Pulmonary artery endothelial cell (primary cell): ENCODE measurements around the gene EPHA6. TPM values are rescaled to one million over a fixed set of nuclear protein-coding genes. Genes with fewer than 3 reads are reported as not detected.
A peak's percentile ranks its signal among the peaks of the same experiment; 100 is the strongest.

Experiments used
- DNase-seq: peaks from one replicate; pipeline ENCODE4 v3.0.0-alpha.2; 2011; ENCODE audit warnings: low read depth, low spot score
- total RNA-seq: library from RNA; depleted of rRNA; stranded (reverse); fragments of >200 nt; gene quantifications from 2 replicates; pipeline ENCODE4 v1.2.3, GENCODE V29; 2014

EPHA6 gene
- total RNA-seq, 1 donor from 2014 or later = not detected

DNA sequence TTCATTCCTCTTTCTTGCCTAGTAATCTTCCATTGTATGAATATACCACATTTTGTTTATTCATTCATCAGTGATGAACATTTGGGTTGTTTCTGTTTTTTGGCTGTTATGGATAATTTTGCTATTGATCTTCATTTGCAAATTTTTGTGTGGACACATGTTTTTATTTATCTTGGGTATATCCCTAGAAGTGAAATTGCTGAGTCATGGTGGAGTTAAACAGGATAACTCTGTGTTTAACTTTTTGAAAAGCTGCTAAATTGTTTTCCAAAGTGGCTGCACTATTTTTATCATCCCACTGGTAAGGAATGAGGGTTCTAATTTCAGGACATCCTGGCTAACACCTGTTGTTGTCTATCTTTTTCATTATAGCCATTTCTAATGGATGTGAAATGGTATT is 875.6 kb downstream of the EPHA6 start:
- DNase-seq = no peak

DNA sequence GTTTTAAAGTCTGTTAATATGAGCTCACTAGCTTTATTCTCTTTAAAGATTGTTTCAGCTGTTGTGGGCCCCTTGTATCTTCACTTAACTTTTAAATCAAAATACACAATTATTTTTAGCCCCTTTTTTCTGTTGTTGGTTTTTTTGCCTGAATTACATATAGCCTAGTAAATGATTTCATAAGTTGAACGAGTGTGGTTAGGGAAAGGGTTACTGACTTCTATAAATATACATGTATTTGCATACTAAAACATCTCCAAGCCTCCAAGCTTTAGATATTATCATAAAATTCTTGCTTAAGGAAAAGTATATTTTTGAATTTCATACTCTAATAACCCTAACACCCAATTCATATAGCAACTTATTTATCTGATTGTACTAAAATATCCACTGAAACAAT is 877.0 kb downstream of the EPHA6 start:
- no peak for DNase-seq

DNA sequence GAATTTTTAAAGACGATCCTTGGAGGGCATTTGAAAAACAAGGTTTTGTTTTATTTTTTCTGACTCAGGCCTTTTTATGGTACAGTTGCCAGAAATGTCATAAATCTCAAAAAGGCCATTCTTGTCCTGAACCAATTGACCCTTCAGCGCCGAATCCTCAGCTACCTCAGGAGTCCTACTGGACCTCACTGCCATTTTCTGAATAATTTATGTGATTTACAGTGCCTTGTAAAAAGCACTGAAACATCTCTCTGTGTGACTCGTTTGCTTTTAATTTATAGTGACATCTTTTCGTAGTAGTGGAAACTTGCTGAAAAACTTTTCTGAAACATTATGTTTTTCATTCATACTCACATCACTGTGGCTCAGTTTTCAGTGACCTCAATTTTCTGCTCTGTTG is 878.0 kb downstream of the EPHA6 start:
- DNase-seq = no peak

DNA sequence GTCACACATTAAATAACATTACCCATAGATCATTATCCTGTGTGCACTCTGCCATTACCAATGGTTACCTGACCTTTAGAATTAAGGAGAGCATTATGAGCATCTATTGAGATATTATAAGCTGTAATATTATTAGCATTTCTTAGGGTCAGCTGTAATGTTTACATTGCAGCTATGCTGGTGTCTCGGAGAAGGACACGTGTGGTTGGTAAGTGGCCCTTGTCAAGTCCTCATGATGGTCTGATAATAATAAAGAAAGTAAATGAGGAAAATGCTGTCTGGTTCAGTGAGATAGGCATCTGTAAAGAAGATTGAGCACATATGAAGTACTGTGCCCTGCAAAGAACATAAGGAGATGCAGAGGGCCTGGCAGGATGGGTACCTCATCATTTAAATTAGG is 878.4 kb downstream of the EPHA6 start:
- DNase-seq = no peak

DNA sequence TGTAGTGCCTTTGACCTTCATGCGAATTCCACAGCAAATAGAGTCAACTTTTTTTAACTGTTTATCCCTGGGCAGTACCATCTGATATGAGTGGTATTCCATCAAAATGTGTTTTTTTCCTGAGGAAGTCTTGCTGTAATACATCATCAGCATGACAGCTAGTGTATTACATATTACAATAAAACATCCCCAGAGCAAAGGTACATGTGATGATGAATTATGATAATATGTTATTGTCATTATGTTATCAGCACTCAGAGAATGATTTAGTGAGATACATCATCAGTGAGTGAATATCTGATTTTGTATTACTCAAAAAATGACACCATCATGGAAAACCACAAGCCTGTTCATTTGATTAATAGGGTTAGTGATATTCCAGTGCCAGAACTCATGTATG is 880.5 kb downstream of the EPHA6 start:
- no peak for DNase-seq

DNA sequence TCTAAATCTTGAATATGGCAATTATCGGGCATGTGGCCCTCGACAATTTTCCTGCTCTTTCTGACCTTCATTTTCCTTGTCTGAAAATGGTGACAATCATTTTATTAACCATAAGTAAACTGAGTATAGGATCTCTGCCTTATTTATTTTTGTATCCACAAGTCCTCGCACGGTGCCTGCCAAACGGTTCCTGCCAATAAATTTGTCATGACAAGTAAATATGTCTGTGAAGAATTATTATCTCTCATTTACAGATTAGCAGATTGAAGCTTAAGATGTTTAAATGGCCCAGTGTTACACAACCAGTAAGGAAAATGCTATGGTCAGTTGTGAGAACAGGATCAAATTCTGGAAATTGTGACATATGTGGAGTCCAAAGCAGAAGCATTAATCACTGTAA is 884.3 kb downstream of the EPHA6 start:
- DNase-seq = no peak

DNA sequence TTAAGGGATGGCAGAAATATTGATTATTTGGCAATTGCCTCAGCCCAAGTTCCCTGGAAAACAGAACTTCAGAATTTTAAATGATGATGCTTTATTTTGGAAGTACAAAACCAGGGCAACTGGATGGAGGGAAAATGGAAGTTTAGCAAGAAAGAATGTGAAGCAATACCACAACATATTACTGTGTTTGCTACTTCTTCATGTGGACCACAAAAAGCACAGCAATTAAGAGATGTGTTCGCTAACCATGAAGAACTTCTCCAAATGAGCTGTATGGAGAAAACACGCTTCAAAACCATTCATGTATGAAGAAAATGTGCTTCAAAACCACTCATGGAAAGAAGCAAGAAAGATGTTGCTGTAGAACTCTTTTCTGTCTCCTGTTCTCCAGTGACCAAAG is 885.5 kb downstream of the EPHA6 start:
- DNase-seq = no peak

DNA sequence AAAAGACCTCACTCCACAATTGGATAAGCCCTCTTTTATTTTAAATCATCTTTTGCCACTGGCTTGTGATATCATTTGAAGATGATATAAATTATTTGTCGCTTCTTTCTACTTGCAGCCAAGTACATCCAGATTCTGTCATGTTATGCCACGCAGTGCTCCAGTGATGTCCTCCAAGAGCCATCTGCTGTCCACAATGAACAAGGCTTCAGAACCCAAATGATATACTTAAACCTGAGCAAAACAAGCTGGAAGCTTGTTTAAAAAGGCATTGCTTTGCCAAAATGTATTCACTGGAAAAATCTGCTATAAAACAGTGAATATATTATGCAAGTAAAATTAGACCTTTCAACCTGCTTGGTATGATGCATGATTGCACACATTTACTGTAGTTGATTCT is 891.4 kb downstream of the EPHA6 start:
- DNase-seq = no peak

DNA sequence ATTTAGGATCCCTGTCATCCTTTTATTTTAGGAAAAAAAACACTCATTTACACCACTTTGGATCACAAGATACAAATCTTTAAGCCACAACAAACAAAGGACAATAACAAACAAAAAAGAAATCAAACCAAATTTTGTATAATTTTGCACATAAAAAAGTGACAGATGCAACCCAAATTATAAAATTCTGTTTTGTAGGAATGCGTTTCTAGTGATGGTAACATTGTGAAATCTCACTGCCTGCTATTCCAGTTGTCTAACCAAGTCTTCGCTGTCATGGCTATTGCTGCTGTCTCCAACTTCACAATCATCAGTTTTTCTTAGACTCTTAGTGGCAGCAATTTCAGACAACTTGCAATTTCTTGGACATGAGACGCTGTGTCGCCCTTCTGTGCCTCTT is 891.8 kb downstream of the EPHA6 start:
- DNase-seq = no peak

DNA sequence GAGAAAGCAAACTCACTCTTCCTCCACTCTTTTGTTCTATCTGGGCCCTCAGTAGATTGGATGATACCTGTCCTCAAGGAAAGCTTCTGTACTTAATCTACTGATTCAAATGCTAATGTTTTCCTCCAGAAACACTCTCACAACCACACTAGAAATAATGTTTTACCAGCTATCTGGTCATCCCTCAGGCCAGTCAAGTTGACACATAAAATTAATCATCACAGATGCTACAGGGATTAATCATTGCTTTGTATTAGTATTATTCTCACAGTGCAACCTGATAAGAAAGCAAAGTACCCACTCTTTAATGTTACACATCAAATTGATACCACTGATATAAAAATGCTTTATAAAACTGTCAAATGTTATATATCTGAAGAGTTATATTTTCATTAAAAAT is 897.3 kb downstream of the EPHA6 start:
- no peak for DNase-seq

DNA sequence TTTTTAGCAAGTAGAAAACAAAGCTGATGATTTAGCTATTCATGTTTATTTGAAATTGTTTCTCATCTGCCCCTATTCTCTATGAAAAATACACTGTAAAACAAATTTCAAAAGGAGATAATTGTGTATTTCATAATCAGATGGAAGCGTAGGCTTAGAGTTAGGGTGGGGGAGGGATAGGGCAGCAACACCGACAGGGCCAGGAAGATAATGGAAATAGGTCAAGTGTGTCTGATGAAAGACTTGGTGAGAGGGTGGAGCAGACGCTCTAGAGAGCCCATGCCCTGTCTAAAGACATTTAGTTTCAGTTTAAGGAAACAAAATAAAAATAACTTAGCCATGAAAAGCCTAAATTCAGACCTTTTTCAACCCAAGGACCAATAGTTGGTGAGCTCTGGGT is 898.5 kb downstream of the EPHA6 start:
- DNase-seq = no peak

DNA sequence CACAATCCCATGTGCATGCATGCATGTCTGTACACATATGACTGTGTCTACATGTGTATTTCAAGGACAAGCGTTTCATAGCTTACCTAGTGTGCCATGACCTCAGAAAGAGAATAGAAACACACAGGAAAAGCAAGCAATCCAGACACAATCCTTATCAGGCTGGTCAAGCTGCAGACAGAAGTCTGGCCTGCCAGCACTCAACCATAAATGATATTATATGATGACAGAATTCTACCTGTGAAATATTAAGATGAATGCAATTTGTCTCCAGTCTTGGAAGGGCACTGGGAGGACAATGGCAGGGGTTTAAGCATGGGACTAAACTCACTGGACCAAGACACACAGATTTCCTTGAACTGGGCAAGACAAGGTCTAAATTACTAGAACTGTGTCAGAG is 899.2 kb downstream of the EPHA6 start:
- DNase-seq = no peak

DNA sequence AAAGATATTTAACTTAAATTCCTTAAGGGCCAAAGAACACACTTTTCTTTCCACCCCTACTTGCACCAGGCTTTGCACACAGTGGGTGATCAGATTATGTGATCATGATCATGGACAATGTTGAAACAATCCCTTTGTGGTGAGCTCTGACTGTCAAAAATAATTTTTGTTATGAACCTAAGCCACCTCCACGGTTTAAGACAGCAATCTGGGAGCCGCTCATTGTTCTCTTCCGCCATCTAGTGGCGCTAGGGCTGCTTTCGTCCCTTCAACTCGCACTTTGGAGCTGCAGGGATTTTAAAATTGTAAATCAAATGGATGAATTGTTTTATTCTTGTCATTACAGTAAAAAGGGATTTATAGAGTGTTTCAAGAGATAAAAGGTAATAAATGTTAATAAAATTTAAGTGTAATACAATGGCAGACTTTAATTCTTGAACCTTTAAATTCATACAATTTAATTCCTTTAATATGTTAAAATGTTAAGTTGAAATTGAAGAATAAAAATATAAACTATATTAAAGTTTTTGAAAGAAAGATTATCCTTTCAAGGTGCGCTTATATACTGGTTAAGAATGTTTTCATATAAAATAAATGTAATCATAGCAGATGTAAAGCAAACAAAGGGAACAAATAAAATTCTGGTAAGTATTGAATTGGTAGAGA is 904.9 kb downstream of the EPHA6 start:
- DNase-seq = peak; percentile 13

DNA sequence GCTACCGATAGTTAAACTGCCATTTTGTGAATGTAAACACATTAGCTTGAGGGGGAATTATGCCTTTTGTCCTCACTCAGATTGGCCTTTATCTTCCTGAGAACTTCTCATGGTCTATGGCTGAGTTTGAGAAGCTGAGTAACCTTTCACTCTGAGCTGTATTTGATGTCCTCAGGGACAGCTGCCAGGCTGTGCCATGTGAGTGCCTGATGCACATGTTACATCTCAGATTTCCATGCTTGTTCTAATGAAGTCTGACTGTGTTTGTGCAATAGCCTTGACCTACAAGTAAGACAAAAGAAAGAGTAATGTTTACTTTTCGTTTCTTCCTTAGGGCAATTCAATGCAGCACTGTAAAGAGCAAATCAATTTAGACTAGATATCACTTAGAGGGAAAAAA is 906.0 kb downstream of the EPHA6 start:
- DNase-seq = no peak

DNA sequence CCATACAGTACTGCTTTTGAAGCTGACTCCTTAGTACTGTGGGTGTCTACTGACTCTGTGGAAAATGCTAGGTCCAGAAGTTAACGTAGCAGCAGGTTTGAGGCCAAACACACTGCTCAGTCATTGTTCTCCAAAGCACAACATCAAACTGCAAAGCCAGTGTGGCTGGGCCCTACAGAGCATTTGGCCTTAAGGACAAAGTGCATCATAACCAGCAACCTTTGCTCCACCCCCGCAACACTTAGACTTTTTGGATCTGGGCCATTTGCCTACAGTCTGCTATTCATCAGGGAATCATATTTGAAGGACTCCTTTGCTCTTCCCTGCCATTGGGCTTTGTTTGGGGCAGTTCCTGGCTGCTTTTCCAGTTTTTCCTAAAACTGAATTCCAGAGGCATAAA is 907.1 kb downstream of the EPHA6 start:
- no peak for DNase-seq

DNA sequence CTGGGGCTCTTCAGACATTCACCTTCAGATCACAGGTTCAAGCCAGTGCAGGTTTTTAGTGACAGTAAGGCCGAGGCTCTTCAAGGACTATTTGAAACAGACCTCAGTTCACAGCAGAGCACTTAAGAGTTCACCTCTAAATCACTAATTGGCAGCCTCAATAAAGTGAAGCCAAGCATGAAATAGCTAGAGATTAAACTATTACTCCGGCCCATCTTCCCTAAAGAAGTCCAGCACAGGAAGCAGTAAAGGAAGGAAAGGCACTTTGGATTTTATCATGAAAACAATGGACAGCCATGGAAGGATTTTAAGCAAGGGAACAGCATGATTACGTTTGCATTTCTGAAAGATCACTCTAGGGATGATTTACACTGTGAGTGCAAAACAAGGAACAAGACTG is 922.5 kb downstream of the EPHA6 start:
- DNase-seq = no peak

DNA sequence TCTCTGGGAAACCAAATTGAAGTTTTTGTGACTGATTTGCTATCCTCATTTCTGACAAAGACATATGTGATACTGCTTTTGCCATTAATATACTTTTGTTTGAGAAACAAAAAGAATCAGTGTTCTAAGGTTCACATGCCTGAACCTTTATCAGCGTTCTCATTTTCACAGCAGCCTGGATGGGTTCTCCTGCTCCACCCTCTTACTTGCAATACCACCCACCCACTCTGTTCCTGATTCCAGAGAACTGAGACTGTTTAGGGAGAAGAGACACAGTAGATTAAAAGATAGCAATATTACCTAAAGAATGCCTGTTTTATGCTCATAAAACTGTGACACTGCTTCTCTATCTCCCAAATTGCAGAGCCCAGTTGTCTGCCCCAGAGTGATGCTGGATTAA is 924.4 kb downstream of the EPHA6 start:
- no peak for DNase-seq

DNA sequence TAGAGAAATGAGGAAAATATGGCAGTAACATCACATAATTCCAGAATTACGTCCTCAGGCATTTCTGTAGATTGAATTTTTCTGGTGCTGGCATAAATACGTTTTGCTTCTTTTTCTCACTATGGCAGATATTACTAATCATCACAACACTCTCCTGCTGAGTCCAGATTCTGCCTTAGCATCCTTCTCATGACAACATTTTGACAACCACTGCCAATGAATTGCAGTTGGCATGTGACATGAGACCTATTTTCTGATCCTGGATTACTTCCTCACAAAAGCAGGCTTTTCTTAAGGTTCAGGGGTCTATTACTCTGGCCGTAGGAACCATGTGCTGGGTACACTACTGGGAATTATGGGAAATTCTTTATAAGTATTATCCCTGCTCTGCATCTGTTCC is 927.6 kb downstream of the EPHA6 start:
- DNase-seq = no peak

DNA sequence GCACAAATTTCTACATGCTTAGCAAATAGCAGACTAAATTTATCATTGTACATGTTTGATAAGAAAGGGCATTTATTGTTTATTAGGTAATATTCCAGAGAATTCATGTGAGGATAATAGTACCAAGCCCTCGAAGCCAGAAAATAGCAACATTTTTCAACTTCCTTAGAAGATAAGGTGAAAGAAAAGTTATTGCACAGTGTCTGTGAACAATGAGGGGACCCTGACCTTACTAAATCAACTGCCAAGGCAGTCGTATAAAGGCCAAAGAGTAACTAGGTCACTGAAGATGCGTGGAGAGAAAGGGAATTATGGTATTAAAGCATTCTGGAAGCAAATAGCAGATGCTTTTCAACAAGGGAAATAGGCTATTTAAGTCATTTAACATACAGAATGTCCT is 929.9 kb downstream of the EPHA6 start:
- DNase-seq = no peak

DNA sequence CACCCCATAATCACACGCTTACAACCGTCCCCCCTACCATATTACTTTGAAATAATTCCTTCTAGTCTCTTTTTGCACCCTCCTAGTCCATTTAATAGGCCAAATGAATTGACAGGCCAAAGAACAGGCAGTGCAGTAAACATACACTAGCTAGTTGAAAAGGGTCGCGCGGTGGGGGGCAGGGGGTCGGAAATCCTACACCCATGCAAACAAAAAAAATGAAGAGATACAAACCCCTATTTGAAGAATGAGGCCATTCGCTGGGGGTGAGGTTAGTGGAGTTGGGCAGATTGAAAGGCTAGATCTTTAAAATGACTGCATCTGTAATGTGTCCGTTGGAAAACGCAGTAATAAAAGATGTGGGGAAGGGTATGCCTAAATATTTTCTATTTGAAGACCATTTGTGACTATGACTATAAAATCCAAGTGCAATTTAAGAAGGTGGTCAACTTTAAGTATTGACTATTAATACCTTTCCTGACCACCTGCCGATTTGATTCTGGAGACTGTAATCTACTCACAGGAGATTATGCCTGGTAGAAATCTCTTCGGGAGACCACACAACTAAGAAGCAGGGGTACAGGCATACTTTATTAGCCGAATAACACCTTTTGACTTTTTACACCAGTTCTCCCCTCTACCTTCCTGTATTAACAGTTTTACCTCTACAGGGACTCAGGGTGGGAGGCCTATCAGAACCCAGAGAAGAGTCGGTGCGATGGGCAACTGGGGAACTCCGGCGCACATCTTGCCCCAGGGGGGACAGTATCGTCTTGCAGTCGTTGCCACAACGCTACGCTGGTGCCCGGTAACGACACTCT is 949.4 kb downstream of the EPHA6 start:
- no peak for DNase-seq

DNA sequence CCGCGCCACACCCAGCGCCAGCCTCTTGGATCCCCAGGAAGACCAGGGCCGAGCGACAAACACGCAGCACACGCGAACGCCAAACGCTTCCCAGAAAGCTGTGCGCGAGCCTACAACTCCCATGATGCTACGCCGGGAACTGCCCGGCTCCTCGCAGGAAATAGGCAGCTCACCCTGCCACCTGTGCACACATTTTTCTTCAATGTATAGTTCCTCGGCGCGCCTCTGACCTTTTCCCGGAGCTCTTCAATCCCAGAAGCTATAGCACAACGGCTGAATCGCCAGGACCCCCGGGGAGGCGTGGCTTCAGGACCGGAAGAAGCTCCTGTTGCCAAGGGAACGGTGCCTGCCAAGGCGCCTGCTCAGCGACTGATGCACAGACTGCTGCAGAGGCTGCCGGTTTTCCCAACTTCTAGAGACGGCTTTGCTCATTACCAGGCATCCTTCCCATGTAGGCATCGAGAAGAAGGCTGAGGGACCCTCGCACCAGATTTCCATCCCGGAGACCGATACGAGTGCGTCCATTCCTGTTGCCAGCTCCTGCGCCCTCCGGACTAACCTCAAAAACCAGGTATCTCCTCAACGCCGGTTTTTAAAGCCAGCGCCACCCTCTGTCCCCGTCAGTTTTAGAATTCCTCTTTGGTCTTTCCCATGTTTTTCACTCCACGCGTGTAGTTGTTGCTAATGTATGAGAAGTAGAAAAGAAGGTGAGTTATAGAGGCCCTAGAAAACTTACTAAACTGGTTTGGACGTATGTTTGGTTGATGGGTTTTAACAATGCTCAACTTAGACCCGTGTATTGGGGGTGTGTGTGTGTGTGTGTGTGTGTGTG is 950.2 kb downstream of the EPHA6 start, which contains the start of gene ARL6:
TSS of gene ARL6 (plus strand) at position 352 of the 832 bp plus-strand sequence. CDS start 3,350 bp downstream, outside the sequence.
- DNase-seq = peak; percentile 24

DNA sequence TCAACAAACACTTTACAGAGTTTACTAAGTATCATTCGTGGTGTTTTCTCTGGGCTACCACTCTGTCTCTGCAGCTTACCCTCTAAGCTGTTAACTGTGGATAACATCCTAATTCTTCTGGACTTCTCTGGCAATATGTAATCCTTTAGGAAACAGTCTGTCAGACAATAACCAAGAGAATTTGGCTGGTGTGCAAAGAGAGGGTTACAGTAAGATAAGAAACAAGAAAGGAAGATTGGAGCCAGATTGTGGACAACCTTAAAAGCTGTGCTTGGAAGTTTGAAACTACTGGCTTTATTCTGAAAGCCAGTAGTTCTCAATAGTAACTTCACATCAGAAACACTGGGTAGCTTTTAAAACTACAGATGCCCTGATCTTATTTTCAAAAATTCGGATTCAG is 950.9 kb downstream of the EPHA6 start:
- no peak for DNase-seq
